NT2/D1 (cell line): ENCODE results near the gene ADORA2B.
"Not testable (repeated sequence)": the region's sequence is repeated elsewhere in the genome, so short reads cannot be mapped to it uniquely, and the experiment has no call there.

Experiments
- DNase-seq: peaks from one replicate; pipeline ENCODE4 v3.0.0-alpha.2; 2011; ENCODE audit warnings: low read depth, low spot score
- H3K27me3 ChIP-seq: 2 replicates; pipeline ENCODE4 v1.6.0; 2011; ENCODE audit warnings: mild to moderate bottlenecking; ENCODE audit not compliant: insufficient read length, insufficient read depth
- H3K36me3 ChIP-seq: 2 replicates; pipeline ENCODE4 v1.6.1; 2011; ENCODE audit warnings: mild to moderate bottlenecking, low read length, mixed read lengths; ENCODE audit not compliant: insufficient read depth, insufficient read length
- H3K4me1 ChIP-seq: 2 replicates; pipeline ENCODE4 v1.5.1; 2011; ENCODE audit not compliant: insufficient read depth, insufficient read length
- H3K4me3 ChIP-seq: 2 replicates; pipeline ENCODE4 v1.5.1; 2011; ENCODE audit warnings: low read depth; ENCODE audit not compliant: insufficient read length
- H3K9ac ChIP-seq: 2 replicates; pipeline ENCODE4 v1.6.0; 2011; ENCODE audit warnings: low read depth; ENCODE audit not compliant: insufficient read length
- H3K9me3 ChIP-seq: 2 replicates; pipeline ENCODE4 v1.5.1; 2011; ENCODE audit warnings: mild to moderate bottlenecking, low read length; ENCODE audit not compliant: insufficient read depth
- SUZ12 ChIP-seq: IDR thresholded peaks from 2 replicates; pipeline ENCODE4 v1.6.1; 2011; ENCODE audit not compliant: insufficient read length, insufficient read depth; ENCODE audit errors: extremely low read depth
- YY1 ChIP-seq: IDR thresholded peaks from 2 replicates; pipeline ENCODE4 v1.6.1; 2011; ENCODE audit not compliant: insufficient read length, insufficient read depth
- ZNF274 ChIP-seq: IDR thresholded peaks from 2 replicates; pipeline ENCODE4 v1.6.1; 2011; ENCODE audit warnings: mild to moderate bottlenecking, low read depth, low read length

Gene ADORA2B

DNA sequence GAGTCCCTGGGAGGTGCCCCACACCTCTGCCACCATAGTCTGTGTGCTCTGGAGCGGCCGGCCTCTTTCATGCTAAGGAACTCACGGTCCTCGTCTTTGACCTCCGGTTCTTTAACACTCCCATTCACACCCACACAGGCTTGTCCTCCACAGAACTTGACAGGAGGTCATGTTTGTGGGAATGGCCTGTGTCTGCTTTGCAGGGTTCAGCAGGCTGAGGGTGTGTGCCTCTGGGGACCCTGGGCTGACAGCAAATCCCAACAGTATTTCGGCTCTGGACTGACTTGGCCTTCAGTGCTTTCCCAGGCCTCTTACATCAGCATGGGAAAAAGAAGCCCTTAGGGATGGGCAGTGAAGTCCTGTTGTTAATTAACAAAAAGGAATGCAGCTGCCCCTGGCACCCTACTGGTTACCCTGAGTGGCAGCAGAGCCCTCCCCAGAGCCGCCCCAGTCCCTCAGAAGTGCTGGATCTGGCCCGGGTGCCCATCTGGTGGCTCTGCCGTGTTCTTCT, 35.4 kb upstream of the ADORA2B start:
- TF ChIP-seq ZNF274 (no peak), YY1 (no peak), SUZ12 (no peak)
- H3K36me3 ChIP-seq = no peaks in the 10 kb centered on the region

DNA sequence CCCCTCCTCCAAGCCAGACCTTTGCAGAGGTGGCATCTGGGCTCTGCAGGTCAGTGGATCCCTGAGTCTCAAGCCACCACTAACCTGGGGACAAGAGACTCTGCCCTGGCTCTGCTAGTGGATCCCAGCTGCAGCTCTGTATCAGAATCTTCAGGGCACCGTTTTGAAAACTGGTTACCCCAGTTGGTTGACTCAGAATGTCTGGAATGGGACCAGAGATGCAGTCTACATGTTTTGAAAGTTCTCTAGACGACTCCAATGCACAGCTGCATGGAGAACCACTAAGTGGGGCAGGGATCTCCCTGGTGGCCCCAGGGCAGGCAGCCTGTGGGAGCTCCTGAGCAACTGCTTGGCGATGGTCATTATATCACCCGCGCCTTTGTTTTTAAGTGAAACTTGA, 34.1 kb upstream of the ADORA2B start:
- Histone ChIP-seq H3K9ac (no peak overlapping the region), H3K27me3 (no peaks in the 10 kb centered on the region), H3K4me1 (no peaks in the 10 kb centered on the region), H3K36me3 (no peaks in the 10 kb centered on the region), H3K4me3 (no peak overlapping the region), H3K9me3 (0 out of 2 replicates have a peak, but pooled peaks cover 7% of the 10 kb centered on the region)
- no peak for DNase-seq
- TF ChIP-seq ZNF274 (no peak), YY1 (no peak), SUZ12 (no peak)

More for the DNA sequence above, 35.4 kb upstream of the ADORA2B start:
- no peak for DNase-seq
- no peak overlapping the region for H3K9ac ChIP-seq
- no peak overlapping the region for H3K4me3 ChIP-seq
- H3K27me3 ChIP-seq = no peaks in the 10 kb centered on the region
- no peaks in the 10 kb centered on the region for H3K9me3 ChIP-seq
- no peaks in the 10 kb centered on the region for H3K4me1 ChIP-seq

DNA sequence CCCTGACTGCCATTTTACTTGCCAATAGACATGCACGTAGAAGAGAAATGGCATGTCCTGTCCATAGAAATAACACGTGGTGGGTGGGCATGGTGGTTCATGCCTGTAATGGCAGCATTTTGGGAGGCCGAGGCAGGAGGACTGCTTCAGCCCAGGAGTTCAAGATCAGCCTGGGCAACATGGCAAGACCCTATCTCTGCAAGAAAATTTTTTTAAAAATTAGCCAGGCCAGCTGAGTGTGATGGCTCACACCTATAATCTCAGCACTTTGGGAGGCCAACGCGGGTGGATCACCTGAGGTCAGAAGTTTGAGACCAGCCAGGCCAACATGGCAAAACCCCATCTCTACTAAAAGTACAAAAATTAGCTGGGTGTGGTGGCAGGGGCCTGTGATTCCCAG, 33.2 kb upstream of the ADORA2B start:
- H3K9ac ChIP-seq, H3K4me3 ChIP-seq, H3K36me3 ChIP-seq, H3K27me3 ChIP-seq, H3K9me3 ChIP-seq, H3K4me1 ChIP-seq, DNase-seq: not testable (repeated sequence)

DNA sequence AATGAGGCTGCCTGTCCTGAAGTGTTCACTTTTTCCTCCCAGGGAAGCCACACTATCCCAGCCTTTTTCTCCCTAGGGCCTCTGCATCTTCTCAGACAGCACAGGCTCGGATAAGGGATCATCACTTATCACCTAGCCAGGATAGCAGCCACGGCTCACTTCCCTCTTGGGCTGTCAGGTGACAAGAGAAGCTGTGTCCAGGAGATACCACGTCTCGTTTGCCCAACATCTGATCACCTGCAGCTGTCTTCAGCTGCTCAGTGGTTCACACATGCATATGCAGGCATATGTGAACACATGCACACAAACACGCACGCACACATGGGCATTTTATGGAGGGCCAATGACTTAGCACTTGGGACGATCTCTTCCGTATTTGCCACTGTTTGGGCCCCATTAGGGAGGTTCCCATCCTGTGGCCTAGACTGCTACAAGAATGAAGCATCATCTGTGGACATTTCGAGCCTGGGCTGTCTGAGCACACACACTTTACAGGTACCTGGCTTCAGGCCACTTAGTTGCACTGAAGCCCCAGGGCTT, 32.4 kb upstream of the ADORA2B start:
- TF ChIP-seq ZNF274 (no peak), SUZ12 (no peak), YY1 (no peak)
- Histone ChIP-seq H3K4me1 (no peaks in the 10 kb centered on the region), H3K36me3 (no peaks in the 10 kb centered on the region), H3K9me3 (0 out of 2 replicates have a peak, but pooled peaks cover 7% of the 10 kb centered on the region), H3K9ac (no peak overlapping the region), H3K4me3 (no peak overlapping the region), H3K27me3 (no peaks in the 10 kb centered on the region)
- no peak for DNase-seq

DNA sequence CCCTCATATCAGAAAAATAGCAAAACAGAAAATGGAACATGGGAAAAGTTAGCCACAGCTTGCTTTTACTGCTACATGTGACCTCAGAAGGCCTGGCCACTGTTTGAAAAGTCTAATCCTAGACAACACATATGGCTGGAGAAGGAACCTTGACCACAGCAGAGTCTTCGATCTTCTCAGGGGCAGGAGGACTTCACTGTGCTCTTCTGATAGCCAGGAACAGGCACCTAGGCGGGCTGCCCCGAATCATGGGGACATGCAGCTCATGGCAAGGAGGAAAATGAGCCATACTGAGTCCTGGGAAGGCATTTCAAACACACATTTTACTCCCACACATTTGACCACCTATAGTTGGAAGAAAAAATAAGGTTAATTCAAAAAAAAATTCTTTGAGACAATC, 31.1 kb upstream of the ADORA2B start:
- Histone ChIP-seq H3K36me3 (no peaks in the 10 kb centered on the region), H3K4me3 (no peak overlapping the region), H3K27me3 (no peaks in the 10 kb centered on the region), H3K4me1 (peaks cover 7% of the 10 kb centered on the region), H3K9me3 (0 out of 2 replicates have a peak, but pooled peaks cover 7% of the 10 kb centered on the region), H3K9ac (no peak overlapping the region)
- DNase-seq = no peak
- TF ChIP-seq YY1 (no peak), SUZ12 (no peak)

DNA sequence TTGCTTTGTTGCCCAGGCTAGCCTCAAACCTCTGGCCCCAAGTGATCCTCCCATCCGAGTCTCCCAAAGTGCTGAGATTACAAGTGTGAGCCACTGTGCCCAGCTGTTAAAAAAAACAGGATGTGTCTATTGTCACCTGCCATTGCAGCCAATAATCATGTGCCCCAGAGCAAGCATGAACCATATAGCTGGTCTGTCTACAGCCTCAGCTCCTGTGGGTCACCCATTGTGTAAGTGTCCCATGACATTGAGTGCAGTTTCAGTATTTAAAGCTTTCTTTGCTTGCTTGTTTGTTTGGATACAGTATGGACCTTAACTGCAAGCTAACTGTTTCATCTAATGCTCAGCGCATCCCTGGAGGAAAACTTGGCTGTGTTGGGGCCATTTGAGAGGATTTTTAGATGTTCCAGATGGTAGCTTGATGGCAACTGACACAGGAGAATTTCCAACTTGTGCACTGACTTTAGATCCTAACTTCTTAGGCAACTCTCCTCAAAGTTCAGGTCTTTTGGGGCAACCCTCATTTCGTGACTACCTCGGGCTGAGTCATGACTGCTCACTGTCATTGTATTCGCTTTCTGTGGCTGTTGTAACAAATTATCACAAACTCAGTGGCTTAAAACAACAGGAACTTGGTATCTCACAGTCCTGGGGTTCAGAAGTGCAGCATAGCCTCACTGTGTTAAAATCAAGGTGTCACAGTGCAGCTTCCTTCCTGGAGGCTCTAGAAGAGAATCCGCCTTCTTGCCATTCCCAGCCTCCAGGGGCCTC, 30.3 kb upstream of the ADORA2B start:
- DNase-seq = no peak
- Histone ChIP-seq H3K4me3 (no peak overlapping the region), H3K4me1 (peaks cover 7% of the 10 kb centered on the region), H3K9me3 (0 out of 2 replicates have a peak, but pooled peaks cover 7% of the 10 kb centered on the region), H3K27me3 (no peaks in the 10 kb centered on the region), H3K9ac (no peak overlapping the region), H3K36me3 (no peaks in the 10 kb centered on the region)
- TF ChIP-seq YY1 (no peak), ZNF274 (no peak), SUZ12 (no peak)

DNA sequence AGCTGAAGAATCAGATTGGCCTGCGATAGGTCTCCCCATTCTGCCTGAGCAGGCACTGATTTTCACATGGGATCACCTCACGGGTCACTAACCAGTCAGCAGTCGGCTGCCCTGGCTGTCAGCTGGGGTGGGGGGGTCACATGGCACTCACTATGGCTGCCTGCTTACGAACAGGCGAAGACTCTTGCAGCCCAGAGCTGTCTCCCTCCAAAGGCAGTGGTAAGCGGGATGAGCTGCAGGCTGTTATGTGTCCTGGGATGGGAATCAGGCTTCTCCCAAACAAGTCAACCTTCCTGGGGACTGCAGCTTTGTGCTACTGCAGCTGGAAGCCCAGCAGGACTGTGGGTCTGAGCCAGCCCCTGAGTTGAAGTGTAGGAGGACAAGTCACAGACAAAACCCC, 29.0 kb upstream of the ADORA2B start:
- Histone ChIP-seq H3K36me3 (no peaks in the 10 kb centered on the region), H3K9me3 (0 out of 2 replicates have a peak, but pooled peaks cover 7% of the 10 kb centered on the region), H3K9ac (no peak overlapping the region), H3K4me3 (no peak overlapping the region), H3K4me1 (peaks cover 7% of the 10 kb centered on the region), H3K27me3 (no peaks in the 10 kb centered on the region)
- TF ChIP-seq SUZ12 = no peak
- no peak for TF ChIP-seq ZNF274
- no peak for TF ChIP-seq YY1
- DNase-seq = no peak
